ENCODE measurements around the gene VEGFC. TPM values are rescaled to one million over a fixed set of nuclear protein-coding genes. Genes with fewer than 3 reads are reported as not detected.

The VEGFC gene
- total RNA-seq, 4 donors from 2014 or later: 2.6 to 14.9 (median 5.4) TPM

DNA sequence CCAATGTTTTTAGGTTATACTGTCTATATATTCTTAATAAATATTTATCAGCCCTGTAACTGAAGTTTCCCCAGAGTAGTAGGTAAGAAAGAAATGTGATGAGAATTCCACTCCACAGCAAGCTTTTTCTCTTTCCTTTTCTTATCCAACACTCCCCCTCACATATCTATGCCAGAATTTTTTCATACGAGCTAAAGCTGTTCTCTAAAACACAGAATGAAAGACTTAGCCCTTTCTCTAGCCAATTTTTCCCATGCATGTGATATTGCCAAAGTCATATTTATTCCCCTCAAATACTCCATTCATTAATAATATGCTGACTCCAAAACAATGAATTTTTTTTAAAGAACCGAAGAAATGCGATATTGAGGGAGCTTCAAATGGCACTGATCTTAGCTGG lies 32.3 kb downstream of the VEGFC start:
- no peak overlapping the region for H3K27ac ChIP-seq
- no peak for TF ChIP-seq POLR2A (IDR thresholded peaks at IDR 0.05)
- TF ChIP-seq, protein P1, sequence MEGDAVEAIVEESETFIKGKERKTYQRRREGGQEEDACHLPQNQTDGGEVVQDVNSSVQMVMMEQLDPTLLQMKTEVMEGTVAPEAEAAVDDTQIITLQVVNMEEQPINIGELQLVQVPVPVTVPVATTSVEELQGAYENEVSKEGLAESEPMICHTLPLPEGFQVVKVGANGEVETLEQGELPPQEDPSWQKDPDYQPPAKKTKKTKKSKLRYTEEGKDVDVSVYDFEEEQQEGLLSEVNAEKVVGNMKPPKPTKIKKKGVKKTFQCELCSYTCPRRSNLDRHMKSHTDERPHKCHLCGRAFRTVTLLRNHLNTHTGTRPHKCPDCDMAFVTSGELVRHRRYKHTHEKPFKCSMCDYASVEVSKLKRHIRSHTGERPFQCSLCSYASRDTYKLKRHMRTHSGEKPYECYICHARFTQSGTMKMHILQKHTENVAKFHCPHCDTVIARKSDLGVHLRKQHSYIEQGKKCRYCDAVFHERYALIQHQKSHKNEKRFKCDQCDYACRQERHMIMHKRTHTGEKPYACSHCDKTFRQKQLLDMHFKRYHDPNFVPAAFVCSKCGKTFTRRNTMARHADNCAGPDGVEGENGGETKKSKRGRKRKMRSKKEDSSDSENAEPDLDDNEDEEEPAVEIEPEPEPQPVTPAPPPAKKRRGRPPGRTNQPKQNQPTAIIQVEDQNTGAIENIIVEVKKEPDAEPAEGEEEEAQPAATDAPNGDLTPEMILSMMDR (IDR thresholded peaks at IDR 0.05): no peak
- no peaks in the 10 kb centered on the region for H3K27me3 ChIP-seq
- H3K4me1 ChIP-seq: no peaks in the 10 kb centered on the region
- H3K4me3 ChIP-seq: no peak overlapping the region
- H3K9me3 ChIP-seq: no peaks in the 10 kb centered on the region
- DNase-seq: no peak
- H3K36me3 ChIP-seq: no peaks in the 10 kb centered on the region

DNA sequence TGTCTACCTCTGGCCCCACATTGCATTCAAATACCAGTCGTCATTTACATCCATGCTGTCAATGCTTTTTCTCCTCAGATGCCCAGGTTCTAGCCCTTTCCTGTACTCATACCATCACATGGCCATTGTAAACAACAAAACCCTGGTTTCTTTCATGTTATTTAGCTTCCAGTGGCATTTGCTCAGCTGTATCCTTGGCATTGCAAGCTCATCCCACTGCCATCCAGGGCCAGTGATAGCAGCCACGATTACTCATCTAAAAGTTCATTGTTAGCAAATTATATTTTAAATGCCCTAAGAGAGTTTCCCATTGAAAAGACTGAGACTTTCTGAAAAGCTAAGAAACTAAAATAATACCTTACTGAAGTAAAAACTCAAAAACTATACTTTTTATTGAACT lies 34.0 kb downstream of the VEGFC start:
- TF ChIP-seq, protein P1 (IDR thresholded peaks at IDR 0.05): no peak
- TF ChIP-seq POLR2A (IDR thresholded peaks at IDR 0.05): no peak
- no peaks in the 10 kb centered on the region for H3K27me3 ChIP-seq
- H3K36me3 ChIP-seq: no peaks in the 10 kb centered on the region
- no peaks in the 10 kb centered on the region for H3K9me3 ChIP-seq
- H3K27ac ChIP-seq: no peak overlapping the region
- H3K4me3 ChIP-seq: no peak overlapping the region
- no peaks in the 10 kb centered on the region for H3K4me1 ChIP-seq
- no peak for DNase-seq

DNA sequence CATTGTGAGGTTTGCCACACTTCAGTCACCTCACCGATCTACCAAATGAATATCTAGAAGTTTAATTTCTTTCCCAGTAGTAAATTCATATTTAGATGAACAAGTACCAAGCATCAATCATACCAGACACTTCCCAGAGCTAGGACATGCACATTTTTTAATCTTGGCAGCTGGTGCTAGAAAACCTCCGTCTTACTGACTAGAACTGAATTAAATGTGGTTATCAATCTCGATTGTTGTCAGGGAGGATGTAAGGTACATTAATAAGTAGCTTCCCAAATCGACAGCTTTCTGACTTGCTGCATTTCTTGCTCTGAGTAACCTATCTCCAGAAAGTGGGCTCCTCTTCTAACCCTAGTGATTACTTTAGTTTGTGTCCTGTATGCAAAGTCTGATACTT lies 34.4 kb downstream of the VEGFC start:
- DNase-seq: no peak
- TF ChIP-seq, protein P1 (IDR thresholded peaks at IDR 0.05): no peak
- no peak for TF ChIP-seq POLR2A (IDR thresholded peaks at IDR 0.05)
- Histone ChIP-seq H3K9me3 (no peaks in the 10 kb centered on the region), H3K4me3 (no peak overlapping the region), H3K27ac (no peak overlapping the region), H3K27me3 (no peaks in the 10 kb centered on the region), H3K4me1 (no peaks in the 10 kb centered on the region), H3K36me3 (no peaks in the 10 kb centered on the region)

DNA sequence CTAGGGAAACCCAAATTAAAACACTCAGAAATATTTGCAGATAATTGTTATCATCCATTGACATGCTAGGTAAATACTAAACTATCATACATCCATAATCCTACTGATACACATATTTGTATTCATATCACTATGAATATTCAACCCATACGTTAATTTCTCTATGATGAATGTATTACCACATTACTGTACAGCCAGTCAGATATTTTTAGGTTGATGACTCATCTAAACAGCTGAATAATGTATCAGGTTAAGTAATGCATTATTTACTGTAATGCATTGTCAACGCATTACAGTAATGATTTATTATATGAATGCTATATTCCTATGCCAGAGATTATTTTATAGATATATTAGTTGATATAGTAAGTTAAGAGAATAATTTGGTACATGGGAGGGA lies 37.1 kb downstream of the VEGFC start:
- no peak for DNase-seq
- Histone ChIP-seq H3K36me3 (no peaks in the 10 kb centered on the region), H3K9me3 (no peaks in the 10 kb centered on the region), H3K27ac (no peak overlapping the region), H3K27me3 (no peaks in the 10 kb centered on the region), H3K4me3 (no peak overlapping the region), H3K4me1 (no peaks in the 10 kb centered on the region)
- no peak for TF ChIP-seq POLR2A (IDR thresholded peaks at IDR 0.05)
- TF ChIP-seq, protein P1 (IDR thresholded peaks at IDR 0.05): no peak

DNA sequence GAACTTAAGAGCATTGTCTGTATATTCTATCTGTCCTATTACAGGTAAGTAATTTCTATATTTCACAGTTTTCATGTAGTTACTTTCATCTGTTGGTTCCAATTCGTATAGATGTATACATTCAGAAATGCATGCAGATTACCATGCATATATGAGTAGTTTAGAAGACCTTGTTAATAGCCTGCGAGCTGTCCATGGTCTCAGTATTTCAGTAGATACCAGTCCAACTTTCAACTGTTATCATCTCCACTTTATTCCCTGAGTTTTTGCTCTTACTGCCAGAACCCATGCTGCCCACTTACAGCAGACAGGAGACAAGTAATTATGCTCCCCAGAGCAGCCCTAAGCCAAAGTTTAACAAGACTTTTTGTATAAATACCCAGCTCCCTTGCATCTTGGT lies 37.7 kb downstream of the VEGFC start:
- no peaks in the 10 kb centered on the region for H3K4me1 ChIP-seq
- H3K27me3 ChIP-seq: no peaks in the 10 kb centered on the region
- H3K4me3 ChIP-seq: no peak overlapping the region
- no peaks in the 10 kb centered on the region for H3K36me3 ChIP-seq
- TF ChIP-seq POLR2A (IDR thresholded peaks at IDR 0.05): no peak
- TF ChIP-seq, protein P1 (IDR thresholded peaks at IDR 0.05): no peak
- H3K27ac ChIP-seq: no peak overlapping the region
- no peak for DNase-seq
- H3K9me3 ChIP-seq: no peaks in the 10 kb centered on the region

DNA sequence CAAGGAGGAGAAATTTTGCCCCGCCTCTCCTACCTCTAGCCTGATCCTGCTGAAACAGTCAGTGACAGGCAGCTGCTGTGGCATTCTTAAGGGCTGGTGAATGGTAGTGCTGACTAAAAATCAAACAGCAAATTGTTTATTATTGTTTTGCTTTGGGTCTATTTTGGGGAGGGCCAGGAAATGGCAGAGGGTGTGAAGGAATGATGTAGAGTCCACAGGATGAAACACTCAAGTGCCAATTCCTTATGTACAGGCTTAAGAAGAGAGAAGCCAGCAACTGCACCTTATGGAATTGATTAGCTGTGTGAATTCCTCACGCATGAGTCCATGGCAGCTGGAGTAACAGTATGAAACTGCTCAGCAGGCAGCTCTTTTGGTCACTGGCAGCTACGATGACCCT lies 39.7 kb downstream of the VEGFC start:
- no peak overlapping the region for H3K4me3 ChIP-seq

More for the DNA sequence above, 39.7 kb downstream of the VEGFC start:
- TF ChIP-seq, protein P1 (IDR thresholded peaks at IDR 0.05): no peak
- no peak for TF ChIP-seq POLR2A (IDR thresholded peaks at IDR 0.05)
- H3K27me3 ChIP-seq: no peaks in the 10 kb centered on the region
- H3K36me3 ChIP-seq: no peaks in the 10 kb centered on the region
- no peak for DNase-seq
- H3K4me1 ChIP-seq: no peaks in the 10 kb centered on the region
- no peaks in the 10 kb centered on the region for H3K9me3 ChIP-seq
- H3K27ac ChIP-seq: no peak overlapping the region

Data from Peyer's patch (tissue), 4 donors.